Activated naive CD4-positive, alpha-beta T cell treated with anti-CD3 and anti-CD28 coated beads, Interleukin-2, amount 50 U/mL, for 72 hours (primary cell): Measurements from ENCODE around the gene ABCB4. TPM values are rescaled to one million over a fixed set of nuclear protein-coding genes. Genes with fewer than 3 reads are reported as not detected.
"Not testable (repeated sequence)": the region's sequence is repeated elsewhere in the genome, so short reads cannot be mapped to it uniquely, and the experiment has no call there.

Experiments
- ATAC-seq, 2 donors: fragments of 150-1000 bp; cut with Tn5 transposase; 2 replicates each; pipeline ENCODE4 v1.10.0; 2021; ENCODE audit warnings: mild to moderate bottlenecking in 2 of 2, moderate library complexity in 2 of 2
- DNase-seq, 2 donors: peaks; one replicate each; pipeline ENCODE4 v3.0.0; 2021 to 2022; ENCODE audit warnings: low spot score in 2 of 2
- H3K27ac Mint-ChIP-seq, 2 donors: one replicate each; pipeline ENCODE4 v1.8.0; 2022; ENCODE audit warnings: mild to moderate bottlenecking in 2 of 2, mixed read lengths in 2 of 2
- H3K36me3 Mint-ChIP-seq, 2 donors: one replicate each; pipeline ENCODE4 v1.8.0; 2022; ENCODE audit warnings: mixed read lengths in 2 of 2
- H3K9me3 Mint-ChIP-seq, 2 donors: one replicate each; pipeline ENCODE4 v1.8.0; 2022; ENCODE audit warnings: mixed read lengths in 2 of 2
- total RNA-seq, 2 donors: library from RNA; stranded (reverse); gene quantifications; one replicate each; pipeline ENCODE4 v1.2.3, GENCODE V29; 2022

The ABCB4 gene
- total RNA-seq, 2 donors from 2014 or later: not detected

GRCh38 chr7:87494454-87494853 is 19.0 kb upstream of the ABCB4 start:
- Mint-ChIP-seq H3K27ac (no peak overlapping the region), H3K9me3 (no peaks in the 10 kb centered on the region), H3K36me3 (no peaks in the 10 kb centered on the region)
- no peak for DNase-seq
- ATAC-seq: no peak

DNA sequence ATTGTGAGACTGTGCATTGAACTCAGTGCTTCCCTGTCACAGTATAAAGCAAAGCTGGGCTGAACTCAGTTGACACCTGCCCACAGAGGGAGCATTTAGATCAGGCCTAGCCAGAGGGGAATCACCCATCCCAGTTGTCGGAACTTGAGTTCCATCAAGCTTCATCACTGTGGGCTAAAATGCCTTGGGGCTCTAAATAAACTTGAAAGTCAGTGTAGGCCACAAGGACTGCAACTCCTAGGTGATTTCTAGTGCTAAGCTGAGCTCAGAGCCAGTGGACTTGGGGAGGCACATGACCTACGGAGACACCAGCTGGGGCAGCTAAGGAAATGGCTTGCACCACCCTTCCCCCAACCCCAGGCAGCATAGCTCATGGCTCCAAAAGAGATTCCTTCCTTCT is 7.7 kb upstream of the ABCB4 start:
- DNase-seq (no peak), ATAC-seq (no peak)
- Mint-ChIP-seq H3K27ac (no peak overlapping the region), H3K9me3 (no peaks in the 10 kb centered on the region), H3K36me3 (no peaks in the 10 kb centered on the region)

DNA sequence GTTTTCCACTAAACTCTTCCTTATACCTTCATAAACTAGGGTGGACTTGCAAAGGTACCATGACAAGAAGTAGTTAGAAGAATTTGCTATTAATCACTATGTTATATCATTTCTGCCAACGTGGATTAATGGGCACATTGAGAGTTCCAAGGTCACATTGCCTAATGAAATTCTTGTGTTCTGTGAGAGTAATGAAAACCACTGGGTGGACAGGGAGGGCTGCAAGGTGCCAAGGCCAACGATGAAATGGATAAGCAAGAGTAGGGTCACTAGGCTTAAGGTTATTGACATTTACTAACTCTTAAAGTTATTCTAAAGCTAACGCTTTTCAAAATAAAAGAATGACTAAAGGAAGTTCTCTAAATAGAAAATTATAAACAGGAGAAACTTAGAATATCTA is 6.6 kb upstream of the ABCB4 start:
- ATAC-seq (no peak), DNase-seq (no peak)
- Mint-ChIP-seq H3K36me3 (no peaks in the 10 kb centered on the region), H3K9me3 (no peaks in the 10 kb centered on the region), H3K27ac (no peak overlapping the region)

DNA sequence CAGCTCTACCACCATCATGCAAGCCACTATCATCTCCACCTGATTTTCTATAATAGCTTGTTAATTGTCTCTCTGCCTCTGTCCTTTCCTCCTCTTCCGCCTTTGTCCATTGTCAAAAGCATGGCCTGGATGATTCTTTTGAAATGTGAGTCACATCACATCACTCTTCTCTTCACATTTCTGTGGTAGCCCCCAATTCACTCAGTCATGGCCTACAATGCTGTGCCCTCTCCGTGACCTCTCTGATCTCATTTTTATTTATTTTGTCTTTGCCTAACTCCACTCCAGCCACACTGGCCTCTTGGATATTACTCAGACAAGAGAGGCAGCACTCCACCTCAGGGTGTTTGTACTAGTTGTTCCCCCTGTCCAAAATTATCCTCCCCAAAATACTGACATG is 4.9 kb upstream of the ABCB4 start:
- ATAC-seq: no peak
- no peak for DNase-seq
- Mint-ChIP-seq H3K27ac (no peak overlapping the region), H3K36me3 (no peaks in the 10 kb centered on the region), H3K9me3 (no peaks in the 10 kb centered on the region)

DNA sequence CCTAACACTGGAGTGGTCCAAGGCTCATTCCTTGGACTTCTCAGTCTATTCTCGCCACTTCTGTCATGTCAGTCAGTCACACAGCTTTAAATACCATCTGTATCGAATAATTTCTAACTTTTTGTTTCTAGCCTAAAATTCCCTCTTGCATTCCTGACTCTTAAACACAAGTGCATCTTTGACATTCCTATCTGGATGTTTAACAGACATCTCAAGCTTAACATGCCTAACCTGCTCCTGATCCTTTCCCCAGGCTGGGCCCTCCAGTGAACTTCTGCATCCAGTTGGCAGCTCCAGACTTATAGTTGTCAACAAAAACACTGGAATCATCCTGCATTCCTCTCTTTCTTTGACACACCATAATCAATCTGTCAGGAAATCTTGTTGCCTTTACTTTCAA is 4.5 kb upstream of the ABCB4 start:
- Mint-ChIP-seq H3K36me3 (no peaks in the 10 kb centered on the region), H3K9me3 (no peaks in the 10 kb centered on the region), H3K27ac (no peak overlapping the region)
- DNase-seq: no peak
- ATAC-seq: no peak

GRCh38 chr7:87476179-87476557 is 688 bp upstream of the ABCB4 start:
- H3K9me3 Mint-ChIP-seq: no peaks in the 10 kb centered on the region
- H3K27ac Mint-ChIP-seq: no peak overlapping the region
- H3K36me3 Mint-ChIP-seq: no peaks in the 10 kb centered on the region
- DNase-seq: no peak
- ATAC-seq: no peak

GRCh38 chr7:87474533-87475358 is 734 bp downstream of the ABCB4 start:
- no peaks in the 10 kb centered on the region for H3K36me3 Mint-ChIP-seq
- ATAC-seq (peak; percentile 49 to 51), DNase-seq (no peak)
- H3K9me3 Mint-ChIP-seq: no peaks in the 10 kb centered on the region
- peak overlapping the region in 1 of 2 donors; percentile 24 for H3K27ac Mint-ChIP-seq

DNA sequence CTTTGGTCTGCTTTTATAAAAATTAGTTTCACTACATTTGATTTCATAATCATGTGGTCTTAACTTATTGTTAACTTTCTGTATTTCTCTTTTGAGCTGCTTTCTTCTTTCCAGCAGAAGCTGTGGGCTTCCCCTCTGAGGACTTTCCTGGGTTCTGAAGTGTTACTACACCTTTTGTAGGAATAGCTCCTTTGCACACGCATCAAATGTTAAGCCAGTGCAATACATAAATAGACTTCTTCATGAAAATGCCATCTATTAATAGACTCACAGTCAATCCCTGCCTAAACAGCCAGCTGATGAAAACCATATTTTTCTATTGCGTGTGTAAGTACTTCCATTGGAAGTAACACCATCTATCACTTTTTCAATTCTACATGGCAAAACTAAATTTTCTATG is 1.5 kb downstream of the ABCB4 start:
- ATAC-seq (no peak), DNase-seq (no peak)
- Mint-ChIP-seq H3K36me3 (no peaks in the 10 kb centered on the region), H3K27ac (no peak overlapping the region), H3K9me3 (no peaks in the 10 kb centered on the region)

DNA sequence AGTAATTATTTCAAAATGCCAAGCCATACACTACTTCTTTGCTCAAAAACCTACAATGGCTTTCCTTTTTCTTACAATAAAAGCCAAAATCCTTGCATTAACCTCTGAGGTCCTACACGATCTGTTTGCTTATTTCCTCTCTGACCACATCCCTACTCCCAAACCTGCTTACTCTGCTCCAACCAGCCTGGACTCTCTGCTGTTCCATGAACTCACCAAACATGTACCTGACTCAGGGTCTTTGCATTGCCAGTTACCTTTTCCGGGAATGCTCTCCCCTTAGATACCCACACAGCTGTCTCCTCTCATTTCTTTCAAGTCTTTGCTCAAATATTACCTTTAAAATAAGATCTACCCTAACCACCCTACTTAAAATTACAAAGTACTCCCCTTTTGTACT is 2.3 kb downstream of the ABCB4 start:
- no peaks in the 10 kb centered on the region for H3K36me3 Mint-ChIP-seq
- no peak for ATAC-seq
- DNase-seq: no peak
- H3K9me3 Mint-ChIP-seq: no peaks in the 10 kb centered on the region
- no peak overlapping the region for H3K27ac Mint-ChIP-seq

DNA sequence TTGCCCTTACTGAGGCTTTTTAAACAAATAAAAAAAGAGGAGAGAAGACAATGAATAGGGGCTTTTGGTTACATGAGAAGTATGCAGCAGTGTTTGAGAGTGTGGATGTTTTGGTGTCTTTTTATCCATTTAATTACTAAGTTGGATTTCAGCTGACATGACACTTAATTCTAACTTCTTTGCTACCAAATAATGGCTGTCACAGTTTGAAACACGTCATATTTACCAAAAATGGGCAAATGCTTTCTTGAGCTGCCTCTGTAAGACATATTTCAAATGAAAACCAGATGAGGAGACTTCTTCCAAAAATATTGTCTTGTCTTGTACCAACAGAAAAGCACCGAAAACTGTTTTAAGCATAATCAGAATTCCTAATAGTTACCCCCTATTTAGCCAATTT is 4.0 kb downstream of the ABCB4 start:
- Mint-ChIP-seq H3K36me3 (no peaks in the 10 kb centered on the region), H3K9me3 (peaks cover 0 to 5% of the 10 kb centered on the region in 2 donors), H3K27ac (no peak overlapping the region)
- ATAC-seq: no peak
- DNase-seq: no peak

DNA sequence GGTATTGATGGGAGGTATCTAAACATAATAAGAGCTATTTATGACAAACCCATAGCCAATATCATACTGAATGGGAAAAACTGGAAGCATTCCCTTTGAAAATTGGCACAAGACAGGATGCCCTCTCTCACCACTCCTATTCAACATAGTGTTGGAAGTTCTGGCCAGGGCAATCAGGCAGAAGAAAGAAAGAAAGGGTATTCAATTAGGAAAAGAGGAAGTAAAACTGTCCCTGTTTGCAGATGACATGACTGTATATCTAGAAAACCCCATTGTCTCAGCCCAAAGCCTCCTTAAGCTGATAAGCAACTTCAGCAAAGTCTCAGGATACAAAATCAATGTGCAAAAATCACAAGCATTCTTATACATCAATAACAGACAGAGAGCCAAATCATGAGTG is 6.3 kb downstream of the ABCB4 start:
- DNase-seq, H3K27ac Mint-ChIP-seq, H3K9me3 Mint-ChIP-seq, ATAC-seq, H3K36me3 Mint-ChIP-seq: not testable (repeated sequence)

GRCh38 chr7:87465534-87465880 is 10.0 kb downstream of the ABCB4 start:
- not testable (repeated sequence) for H3K36me3 Mint-ChIP-seq, ATAC-seq, H3K9me3 Mint-ChIP-seq, DNase-seq, H3K27ac Mint-ChIP-seq

- H3K9me3 Mint-ChIP-seq, H3K36me3 Mint-ChIP-seq, ATAC-seq, DNase-seq, H3K27ac Mint-ChIP-seq: not testable (repeated sequence)
Measured at GRCh38 chr7:87464830-87465533, 10.5 kb downstream of the ABCB4 start.

DNA sequence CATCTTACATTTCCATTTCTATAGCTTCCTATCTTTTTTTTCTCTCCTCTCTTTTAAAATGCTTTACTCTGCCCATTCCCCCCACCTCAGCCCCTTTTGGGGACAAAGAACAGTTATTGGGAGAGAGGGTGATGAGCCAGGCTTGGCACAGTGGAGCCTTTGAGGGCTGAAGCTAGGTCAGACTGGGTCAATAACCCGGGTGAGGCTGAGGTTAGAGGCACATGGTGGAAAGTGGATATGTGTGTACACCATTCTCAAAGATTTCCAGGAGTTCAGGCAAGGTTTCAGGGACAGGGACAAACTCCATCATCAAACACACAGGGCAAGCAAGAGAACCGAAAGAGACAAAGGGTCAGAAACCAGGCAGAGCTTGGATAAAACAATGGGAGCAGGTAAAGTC is 11.5 kb downstream of the ABCB4 start:
- DNase-seq (no peak), ATAC-seq (no peak)
- H3K27ac Mint-ChIP-seq: no peak overlapping the region
- H3K9me3 Mint-ChIP-seq: peaks cover 0 to 5% of the 10 kb centered on the region in 2 donors
- H3K36me3 Mint-ChIP-seq: no peaks in the 10 kb centered on the region

GRCh38 chr7:87460444-87460843 is 15.0 kb downstream of the ABCB4 start:
- DNase-seq, H3K36me3 Mint-ChIP-seq, H3K27ac Mint-ChIP-seq, H3K9me3 Mint-ChIP-seq, ATAC-seq: not testable (repeated sequence)

GRCh38 chr7:87459941-87460340 is 15.5 kb downstream of the ABCB4 start:
- ATAC-seq: no peak
- no peaks in the 10 kb centered on the region for H3K36me3 Mint-ChIP-seq

GRCh38 chr7:87458148-87458547 is 17.3 kb downstream of the ABCB4 start:
- Mint-ChIP-seq H3K27ac (no peak overlapping the region), H3K36me3 (no peaks in the 10 kb centered on the region), H3K9me3 (no peaks in the 10 kb centered on the region)
- no peak for DNase-seq
- no peak for ATAC-seq

More at GRCh38 chr7:87459941-87460340, 15.5 kb downstream of the ABCB4 start:
- H3K27ac Mint-ChIP-seq: no peak overlapping the region
- no peak for DNase-seq
- no peaks in the 10 kb centered on the region for H3K9me3 Mint-ChIP-seq

GRCh38 chr7:87456247-87456646 is 19.2 kb downstream of the ABCB4 start:
- DNase-seq: no peak
- Mint-ChIP-seq H3K9me3 (no peaks in the 10 kb centered on the region), H3K36me3 (no peaks in the 10 kb centered on the region), H3K27ac (no peak overlapping the region)
- no peak for ATAC-seq
